CD4-positive, alpha-beta T cell treated with Interferon gamma for 1 hour (primary cell): ENCODE data around the gene JAG2.
A peak's percentile ranks its signal among the peaks of the same experiment; 100 is the strongest.

Experiments
- DNase-seq: peaks from one replicate; pipeline ENCODE4 v3.0.0-alpha.2; 2020

Gene JAG2

DNA sequence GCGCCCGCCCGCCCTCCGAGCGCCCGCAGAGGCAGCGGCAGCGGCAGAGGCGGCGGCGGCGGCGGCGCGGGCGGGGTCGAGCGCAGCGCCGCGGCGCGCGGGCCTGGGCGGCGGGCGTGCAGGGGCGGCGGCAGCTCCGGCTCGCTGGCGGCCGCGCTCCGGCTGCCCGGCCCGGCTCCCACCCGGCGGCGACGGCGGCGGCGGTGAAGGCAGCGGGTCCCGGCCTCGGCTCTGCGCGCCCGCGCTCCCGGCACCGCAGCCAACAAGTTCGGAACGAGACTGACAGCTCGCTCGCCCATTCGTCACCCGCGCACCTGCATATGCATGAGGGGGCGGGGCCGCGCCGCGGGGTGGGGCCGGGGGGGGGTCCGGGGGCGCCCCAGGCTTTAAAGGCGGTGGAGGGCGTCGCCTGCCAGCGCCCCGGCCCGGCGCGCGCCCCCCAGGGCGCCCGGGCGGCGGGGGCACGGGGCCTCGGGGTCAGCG lies at the start of gene JAG2:
Gene JAG2 (minus strand): TSS at position 281 of the 483 bp plus-strand sequence. CDS start 356 bp downstream, outside the sequence.
- peak; percentile 44 for DNase-seq

- DNase-seq: no peak
Observed at GRCh38 chr14:105217774-105218173, 49.2 kb upstream of the JAG2 start.

- no peak for DNase-seq
Observed at GRCh38 chr14:105216490-105217247, 48.1 kb upstream of the JAG2 start.

DNA sequence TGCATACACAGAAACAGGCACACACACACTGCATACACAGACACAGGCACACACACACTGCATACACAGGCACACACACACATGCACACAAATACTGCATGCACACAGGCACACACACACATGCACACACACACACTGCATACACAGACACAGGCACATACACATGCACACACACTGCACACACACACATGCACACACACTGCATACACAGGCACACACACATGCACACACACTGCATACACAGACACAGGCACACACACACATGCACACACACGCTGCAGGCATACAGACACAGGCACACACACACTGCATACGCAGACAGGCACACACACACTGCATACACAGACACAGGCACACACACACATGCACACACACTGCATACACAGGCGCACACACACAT lies 47.0 kb upstream of the JAG2 start:
- DNase-seq: no peak

- DNase-seq: no peak
Observed at GRCh38 chr14:105214324-105214915, 45.8 kb upstream of the JAG2 start.

DNA sequence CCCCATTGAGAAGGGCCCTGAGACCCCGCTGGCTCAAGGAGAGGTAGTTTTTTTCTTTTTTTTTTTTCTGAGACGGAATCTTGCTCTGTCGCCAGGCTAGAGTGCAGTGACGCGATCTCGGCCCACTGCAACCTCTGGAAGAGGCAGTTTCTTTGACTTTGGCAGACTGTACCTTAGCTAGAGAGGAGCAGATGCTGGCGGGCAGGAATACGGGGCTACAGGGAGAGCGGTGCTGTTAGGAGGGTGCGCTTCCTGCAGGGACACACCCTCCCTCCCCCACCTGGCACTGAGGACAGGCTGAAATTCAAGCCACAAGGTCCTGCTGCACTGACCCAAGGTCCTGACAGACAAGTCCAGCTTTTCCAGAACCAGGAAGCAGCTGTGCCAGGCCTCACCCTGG lies 44.8 kb upstream of the JAG2 start:
- no peak for DNase-seq

DNA sequence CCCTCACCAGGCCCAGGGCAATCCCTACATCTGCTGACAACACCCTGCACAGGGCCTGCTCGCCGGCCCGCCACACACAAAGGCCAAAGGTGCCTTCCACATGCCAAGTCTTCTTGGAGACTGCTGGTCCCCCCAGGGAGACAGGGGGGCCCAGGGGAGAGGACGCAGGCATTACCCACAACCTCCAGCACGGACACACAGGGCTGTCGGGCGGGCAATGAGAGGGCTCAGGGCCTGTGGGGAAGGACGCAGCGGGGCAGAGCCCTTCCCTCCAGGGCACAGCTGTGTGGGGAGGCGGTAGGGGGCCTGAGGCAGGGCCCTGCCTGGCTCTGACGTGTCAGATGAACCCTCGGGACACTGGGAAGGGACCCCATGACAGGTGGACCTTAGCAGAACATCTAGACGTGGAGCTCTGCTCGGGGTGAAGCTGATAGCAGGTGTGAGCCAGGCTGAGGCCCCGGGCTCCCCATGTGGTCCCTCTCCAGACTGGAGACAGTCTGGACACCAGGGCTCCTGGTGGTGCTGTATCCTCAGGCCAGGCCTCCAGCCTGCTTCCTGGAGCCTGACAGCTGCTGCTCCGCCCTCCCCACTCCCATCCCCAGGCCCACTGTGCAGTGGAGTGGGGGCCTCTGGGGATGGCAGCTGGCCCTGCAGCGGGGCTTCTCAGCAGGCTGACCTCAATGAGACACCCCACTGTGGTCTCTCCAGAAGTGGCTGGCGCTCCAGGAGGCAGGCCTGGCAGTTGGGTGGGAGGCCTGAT lies 44.1 kb upstream of the JAG2 start:
- DNase-seq: no peak

GRCh38 chr14:105211758-105212089 lies 43.1 kb upstream of the JAG2 start:
- no peak for DNase-seq

- no peak for DNase-seq
Observed at GRCh38 chr14:105211086-105211757, 42.6 kb upstream of the JAG2 start.

DNA sequence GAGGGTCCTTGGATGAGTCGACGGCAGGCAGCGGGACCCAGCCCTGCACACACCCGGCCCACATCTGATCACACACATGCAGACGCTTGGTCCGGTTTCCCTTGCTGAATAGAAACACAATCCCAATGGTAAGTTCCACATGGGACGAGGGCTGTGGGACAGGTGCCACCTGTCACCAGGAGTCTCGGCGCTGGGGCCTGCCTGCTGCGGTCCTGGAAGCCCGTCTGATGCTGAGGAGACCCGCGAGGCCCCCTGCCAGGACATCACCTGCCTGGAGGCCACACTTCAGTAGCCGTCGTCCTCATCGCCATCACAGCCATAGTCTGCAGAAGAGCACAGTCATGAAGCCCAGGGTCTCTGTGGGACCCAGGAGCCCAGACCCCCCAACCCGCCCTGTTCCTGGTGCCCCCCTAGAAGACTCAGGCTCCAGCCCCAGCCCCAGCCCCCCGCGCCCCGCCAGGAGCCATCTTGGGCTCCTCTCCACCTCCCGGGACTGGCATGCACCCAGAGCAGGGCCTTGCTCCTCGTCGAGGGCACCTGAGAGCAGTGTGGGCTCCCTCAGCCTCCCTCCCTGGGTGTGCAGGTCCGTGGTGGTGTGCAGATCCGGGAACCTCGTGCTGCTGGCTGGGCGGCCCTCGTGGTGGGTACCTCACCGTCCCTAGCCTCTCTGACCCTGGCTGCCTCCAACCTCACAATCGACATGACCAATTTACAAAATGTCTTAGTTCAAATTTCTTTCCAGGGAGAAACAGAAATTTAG lies 41.9 kb upstream of the JAG2 start:
- DNase-seq: no peak

DNA sequence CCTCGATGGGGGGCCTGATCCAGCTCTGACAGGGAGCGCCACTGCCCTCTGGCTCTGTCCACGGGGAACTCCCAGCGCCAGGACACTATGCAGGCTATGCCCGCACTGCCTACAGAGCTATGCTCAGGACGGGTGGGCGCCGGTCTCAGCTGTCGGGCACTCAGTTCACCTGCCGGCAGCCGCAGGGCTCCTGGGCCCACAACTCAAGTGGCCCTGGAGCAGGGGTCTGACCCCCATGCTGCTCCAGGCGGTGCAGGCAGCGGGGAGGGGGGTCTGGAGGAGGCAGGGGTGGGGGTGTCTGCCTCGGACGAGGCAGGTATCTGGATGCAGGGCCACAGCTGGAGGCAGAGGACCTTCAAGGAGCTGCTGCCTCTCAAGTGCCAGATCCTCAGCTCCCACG lies 41.1 kb upstream of the JAG2 start:
- no peak for DNase-seq

DNA sequence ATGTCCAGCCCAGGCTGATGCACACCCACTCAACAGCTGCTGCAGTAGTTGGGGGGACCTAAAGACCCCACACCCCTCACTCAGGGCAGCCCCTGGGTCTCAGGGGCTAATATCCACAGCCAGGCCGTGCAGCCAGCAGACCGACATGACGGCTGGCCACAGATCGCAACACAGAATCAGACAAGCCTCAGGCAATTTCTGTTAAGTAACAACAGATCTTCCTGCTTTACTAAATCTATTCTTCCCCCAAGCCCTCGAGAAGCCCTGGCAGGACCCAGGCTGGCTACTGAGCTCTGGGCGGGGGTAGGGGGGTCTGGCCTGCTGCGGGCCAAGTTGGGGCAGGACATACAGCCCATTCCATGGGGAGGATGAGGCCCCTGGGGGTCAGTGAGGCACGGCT lies 40.5 kb upstream of the JAG2 start:
- DNase-seq: no peak

DNA sequence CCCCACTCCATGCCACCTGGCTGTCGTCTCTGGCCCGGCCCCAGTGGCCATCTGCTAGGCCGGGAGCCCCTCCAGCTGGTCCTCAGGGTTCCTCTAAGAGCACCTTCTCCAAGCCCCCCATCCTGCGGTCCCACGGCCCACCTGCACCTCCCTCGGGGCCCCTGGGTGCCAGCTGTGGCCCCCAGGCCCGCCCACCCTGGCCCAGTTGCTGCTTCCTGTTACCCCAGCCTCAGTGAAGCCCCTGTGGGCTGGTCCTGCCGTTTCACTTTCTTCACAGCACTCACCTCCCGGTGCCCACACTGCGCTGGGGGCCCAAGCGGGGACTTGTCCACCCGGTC lies 40.1 kb upstream of the JAG2 start:
- DNase-seq: no peak

GRCh38 chr14:105207996-105208737 lies 39.6 kb upstream of the JAG2 start:
- DNase-seq: no peak

GRCh38 chr14:105207460-105207901 lies 38.9 kb upstream of the JAG2 start:
- no peak for DNase-seq

DNA sequence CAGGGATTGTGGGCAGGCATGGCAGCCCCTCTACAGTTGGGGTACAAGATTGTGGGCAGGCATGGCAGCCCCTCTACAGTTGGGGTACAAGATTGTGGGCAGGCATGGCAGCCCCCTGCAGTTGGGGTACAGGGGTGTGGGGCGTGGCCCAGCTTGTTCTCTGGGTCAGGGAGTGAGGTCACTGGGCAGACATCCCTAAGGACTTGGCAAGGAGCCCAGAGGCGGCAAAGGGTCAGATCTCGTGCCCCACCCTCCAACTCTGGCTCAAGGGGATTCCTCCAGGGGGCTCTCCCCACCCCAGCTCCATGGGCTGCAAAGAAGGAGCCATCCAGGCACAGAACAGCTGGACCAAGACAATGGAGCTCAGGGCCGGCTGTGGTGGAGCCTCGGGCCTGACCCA lies 38.3 kb upstream of the JAG2 start:
- no peak for DNase-seq

- no peak for DNase-seq
Observed at GRCh38 chr14:105205673-105206208, 37.2 kb upstream of the JAG2 start.

DNA sequence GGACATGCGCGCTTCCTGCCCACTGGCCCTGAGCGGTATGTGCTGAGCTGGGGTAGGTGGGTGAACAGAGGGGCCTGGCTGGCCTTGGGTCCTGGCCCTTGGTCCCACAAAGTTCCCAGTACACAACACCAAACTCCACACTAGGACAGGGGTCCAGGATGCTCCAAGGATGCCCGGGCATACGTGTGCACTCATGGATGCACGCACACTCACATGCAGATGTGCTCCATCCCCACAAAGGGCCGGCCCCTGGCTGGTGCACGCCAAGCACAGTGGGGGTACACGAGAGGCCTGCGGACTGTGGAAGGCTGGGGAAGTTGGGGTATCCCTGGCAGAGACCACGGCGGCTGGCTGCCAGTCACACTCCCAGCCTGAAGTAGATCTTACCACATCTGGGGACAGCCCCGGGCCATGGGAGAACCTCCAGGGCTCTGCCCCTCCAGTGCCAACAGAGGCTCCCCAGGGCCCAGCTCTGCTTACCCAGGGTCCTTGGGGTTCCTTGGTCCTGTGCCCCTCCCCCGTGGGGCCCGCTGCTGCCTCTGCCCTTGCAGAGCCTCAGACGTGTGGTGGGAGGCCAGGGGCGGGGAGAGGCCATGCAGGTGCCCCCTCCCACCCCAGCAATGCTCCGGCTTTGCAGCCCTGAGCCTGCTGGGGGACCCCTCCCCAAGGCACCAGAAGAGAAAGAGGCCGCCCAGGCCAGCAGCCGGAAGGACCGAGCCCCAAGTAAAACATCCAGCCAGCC lies 36.5 kb upstream of the JAG2 start:
- DNase-seq: no peak

- DNase-seq: no peak
Observed at GRCh38 chr14:105204206-105204930, 35.8 kb upstream of the JAG2 start.

GRCh38 chr14:105203701-105204100 lies 35.1 kb upstream of the JAG2 start:
- no peak for DNase-seq
